IMR-90 (cell line): ENCODE measurements around the gene LYZ. TPM values are rescaled to one million over a fixed set of nuclear protein-coding genes. Genes with fewer than 3 reads are reported as not detected.

Experiments used
- ATAC-seq: fragments of 200-7000 bp; cut with Tn5 transposase; 2 replicates; pipeline ENCODE4 v1.9.1; 2020; ENCODE audit warnings: low read depth, mild to moderate bottlenecking, moderate library complexity
- BruUV-seq: library from RNA; stranded (reverse); fragments of 400-500 nt; replicated peaks from 2 replicates; lab custom pipeline; 2021; lab: Mats Ljungman, UMichigan
- CTCF ChIA-PET: fragments of 300-600 bp; formaldehyde crosslinking; extraction: SDS; loops from one replicate; lab custom pipeline; 2021; ENCODE audit warnings: antibody characterized with exemption; lab: Yijun Ruan, JAX
- POLR2A ChIA-PET: fragments of 300-600 bp; sonication (Branson Sonifier 250); formaldehyde crosslinking; loops from one replicate; lab custom pipeline; 2022; ENCODE audit warnings: antibody characterized with exemption; ENCODE audit not compliant: unreplicated experiment; lab: Charles Lee
- DNase-seq: peaks from one replicate; pipeline ENCODE4 v3.0.0; 2013
- H2AFZ ChIP-seq: replicated peaks from 2 replicates; pipeline ENCODE3; 2013; ENCODE audit warnings: low read length, mild to moderate bottlenecking; ENCODE audit not compliant: poor library complexity
- H2AK5ac ChIP-seq: 2 replicates; pipeline ENCODE4 v1.6.1; 2013; ENCODE audit warnings: low read depth, low read length, inconsistent platforms
- H2AK9ac ChIP-seq: replicated peaks from 2 replicates; pipeline ENCODE3; 2013; ENCODE audit warnings: mild to moderate bottlenecking, low read depth, low read length, moderate library complexity; ENCODE audit not compliant: poor library complexity
- H2BK120ac ChIP-seq: 2 replicates; pipeline ENCODE4 v1.6.1; 2013; ENCODE audit warnings: low read depth, low read length, inconsistent platforms
- H2BK15ac ChIP-seq: 3 replicates; pipeline ENCODE4 v1.6.1; 2013; ENCODE audit warnings: low read depth, low read length, inconsistent platforms
- H2BK20ac ChIP-seq: 2 replicates; pipeline ENCODE4 v1.6.1; 2013; ENCODE audit warnings: low read depth, mild to moderate bottlenecking, inconsistent platforms, low read length, moderate library complexity
- H2BK5ac ChIP-seq: 2 replicates; pipeline ENCODE4 v1.6.1; 2013; ENCODE audit warnings: mild to moderate bottlenecking, low read depth, low read length, inconsistent platforms; ENCODE audit not compliant: poor library complexity, severe bottlenecking
- H3K14ac ChIP-seq: replicated peaks from 2 replicates; pipeline ENCODE4 v1.6.1; 2013; ENCODE audit warnings: low read depth, low read length, inconsistent platforms
- H3K18ac ChIP-seq: 2 replicates; pipeline ENCODE4 v1.6.1; 2013; ENCODE audit warnings: low read depth, low read length, control low read depth
- H3K23ac ChIP-seq: 2 replicates; pipeline ENCODE4 v1.6.1; 2013; ENCODE audit warnings: low read depth, low read length, inconsistent platforms
- H3K27ac ChIP-seq: 2 replicates; pipeline ENCODE4 v1.5.1; 2013; ENCODE audit warnings: mild to moderate bottlenecking, control low read depth, low read length; ENCODE audit not compliant: insufficient read depth
- H3K27me3 ChIP-seq: 2 replicates; pipeline ENCODE4 v1.6.1; 2013; ENCODE audit warnings: low read length; ENCODE audit not compliant: control insufficient read depth, insufficient read depth
- H3K36me3 ChIP-seq: 2 replicates; pipeline ENCODE4 v1.6.1; 2013; ENCODE audit warnings: low read length, mixed read lengths; ENCODE audit not compliant: control insufficient read depth, insufficient read depth
- H3K4ac ChIP-seq: 2 replicates; pipeline ENCODE4 v1.6.1; 2013; ENCODE audit warnings: low read depth, low read length, inconsistent platforms
- H3K4me1 ChIP-seq: 2 replicates; pipeline ENCODE4 v1.6.1; 2013; ENCODE audit warnings: low read length, mixed read lengths; ENCODE audit not compliant: control insufficient read depth, insufficient read depth
- H3K4me2 ChIP-seq: 2 replicates; pipeline ENCODE4 v1.6.1; 2013; ENCODE audit warnings: low read depth, mild to moderate bottlenecking, control low read depth, low read length, moderate library complexity
- H3K4me3 ChIP-seq: 2 replicates; pipeline ENCODE4 v1.5.1; 2013; ENCODE audit warnings: low read depth, mild to moderate bottlenecking, control low read depth, low read length, moderate library complexity; ENCODE audit not compliant: insufficient read depth
- H3K56ac ChIP-seq: 2 replicates; pipeline ENCODE4 v1.6.1; 2013; ENCODE audit warnings: low read length, inconsistent platforms; ENCODE audit not compliant: insufficient read depth; ENCODE audit errors: extremely low read depth
- H3K79me1 ChIP-seq, 2 experiments: 2 replicates each; pipeline ENCODE4 v1.6.1; 2013; ENCODE audit warnings: low read length in 2 of 2, inconsistent platforms in 1 of 2, low read depth in 1 of 2
- H3K9ac ChIP-seq: 2 replicates; pipeline ENCODE4 v1.6.1; 2013; ENCODE audit warnings: low read depth, low read length, control low read depth
- H3K9me1 ChIP-seq: 2 replicates; pipeline ENCODE4 v1.6.1; 2013; ENCODE audit warnings: low read length, inconsistent platforms; ENCODE audit not compliant: insufficient read depth
- H3K9me3 ChIP-seq: 2 replicates; pipeline ENCODE4 v1.6.1; 2013; ENCODE audit warnings: low read length; ENCODE audit not compliant: control insufficient read depth, insufficient read depth
- H4K20me1 ChIP-seq: 2 replicates; pipeline ENCODE4 v1.6.1; 2013; ENCODE audit warnings: low read length, inconsistent platforms; ENCODE audit not compliant: insufficient read depth
- H4K5ac ChIP-seq: 2 replicates; pipeline ENCODE4 v1.6.1; 2013; ENCODE audit warnings: mild to moderate bottlenecking, low read depth, low read length, control low read depth
- H4K8ac ChIP-seq, 2 experiments: 2 replicates each; pipeline ENCODE4 v1.6.1; 2013; ENCODE audit warnings: low read depth in 2 of 2, low read length in 2 of 2, control low read depth in 1 of 2, inconsistent platforms in 1 of 2
- H4K91ac ChIP-seq: 2 replicates; pipeline ENCODE4 v1.6.1; 2013; ENCODE audit warnings: low read depth, low read length, inconsistent platforms; ENCODE audit not compliant: insufficient read depth
- BHLHE40 ChIP-seq: fragments of 150-350 bp; IDR thresholded peaks from 2 replicates; pipeline ENCODE4 v1.6.1; 2016; ENCODE audit warnings: mild to moderate bottlenecking, low read depth, low read length
- CEBPB ChIP-seq: IDR thresholded peaks from 2 replicates; pipeline ENCODE4 v1.6.1; 2012; ENCODE audit warnings: low read depth, low read length, improper control_type of control experiment
- CHD1 ChIP-seq: IDR thresholded peaks from 2 replicates; pipeline ENCODE4 v1.6.1; 2012; ENCODE audit warnings: low read depth, low read length, improper control_type of control experiment
- FOS ChIP-seq: fragments of 150-350 bp; IDR thresholded peaks from 2 replicates; pipeline ENCODE4 v1.6.1; 2016; ENCODE audit warnings: low read depth, low read length
- MAFK ChIP-seq: IDR thresholded peaks from 2 replicates; pipeline ENCODE4 v1.6.1; 2012; ENCODE audit warnings: low read depth, low read length, improper control_type of control experiment
- MAZ ChIP-seq: IDR thresholded peaks from 2 replicates; pipeline ENCODE4 v1.6.1; 2012; ENCODE audit warnings: low read depth, mild to moderate bottlenecking, low read length, improper control_type of control experiment, moderate library complexity, borderline replicate concordance
- MXI1 ChIP-seq: IDR thresholded peaks from 2 replicates; pipeline ENCODE4 v1.6.1; 2012; ENCODE audit warnings: low read depth, mild to moderate bottlenecking, low read length, moderate library complexity, borderline replicate concordance
- NFE2L2 ChIP-seq: fragments of 150-350 bp; IDR thresholded peaks from 2 replicates; pipeline ENCODE4 v1.6.1; 2016; ENCODE audit warnings: low read depth, mild to moderate bottlenecking, low read length
- POLR2A ChIP-seq: IDR thresholded peaks from 2 replicates; pipeline ENCODE4 v1.6.1; 2012; ENCODE audit warnings: mild to moderate bottlenecking, low read depth, low read length
- RAD21 ChIP-seq: IDR thresholded peaks from 2 replicates; pipeline ENCODE4 v1.6.1; 2012; ENCODE audit warnings: low read length, improper control_type of control experiment
- RCOR1 ChIP-seq: IDR thresholded peaks from 2 replicates; pipeline ENCODE4 v1.6.1; 2012; ENCODE audit warnings: mild to moderate bottlenecking, low read length, improper control_type of control experiment; ENCODE audit not compliant: insufficient replicate concordance
- RFX5 ChIP-seq: IDR thresholded peaks from 2 replicates; pipeline ENCODE4 v1.8.0; 2012; ENCODE audit warnings: low read depth, mild to moderate bottlenecking, low read length, moderate library complexity
- SMC3 ChIP-seq: fragments of 150-350 bp; IDR thresholded peaks from 2 replicates; pipeline ENCODE4 v1.6.1; 2016; ENCODE audit warnings: low read depth, mild to moderate bottlenecking, antibody characterized with exemption, low read length, moderate library complexity
- WGBS, 2 experiments: methylation state at CpG; one replicate each; pipeline versions ENCODE4 v1.1.5 to v1.1.7; 2013; ENCODE audit warnings: missing lambda C conversion rate in 2 of 2; ENCODE audit not compliant: insufficient read length in 1 of 2; ENCODE audit errors: extremely low coverage in 2 of 2; 5-methylcytosine and 5-hydroxymethylcytosine counted together
- dilution Hi-C: fragments of 300-500 bp; cut with HindIII; formaldehyde crosslinking; loops from one replicate; pipeline ENCODE4 v1.14.3; 2018; ENCODE audit warnings: low sequenced_read_pairs; ENCODE audit not compliant: unreplicated experiment
- in situ Hi-C: fragments of 300-500 bp; cut with MboI; formaldehyde crosslinking; loops from 3 replicates; pipeline ENCODE4 v1.14.3; 2019; ENCODE audit warnings: low sequenced_read_pairs, inconsistent platforms, mixed read lengths
- intact Hi-C: fragments of 100-400 bp; cut with micrococcal nuclease; formaldehyde crosslinking; loops from 2 replicates; pipeline ENCODE4 v1.10.0; 2022
- polyA plus RNA-seq, 3 experiments: library from polyadenylated mRNA; depleted of rRNA; stranded (reverse); fragments of >200 nt; gene quantifications; 2 replicates each; pipeline ENCODE4 v1.2.3, GENCODE V29; 2012; ENCODE audit warnings: low replicate concordance in 1 of 3
- total RNA-seq: library from RNA; depleted of rRNA; stranded (reverse); fragments of >200 nt; gene quantifications from 2 replicates; pipeline ENCODE4 v1.2.3, GENCODE V29; 2012
- TF ChIP-seq, protein P1 (sequence below): conservative IDR thresholded peaks from 2 replicates; pipeline ENCODE4 v1.5.1; 2012; ENCODE audit warnings: mild to moderate bottlenecking, low read depth, low read length, improper control_type of control experiment
- TF ChIP-seq, protein P2 (sequence below): fragments of 150-350 bp; IDR thresholded peaks from 2 replicates; pipeline ENCODE4 v1.6.1; 2016; ENCODE audit warnings: low read depth, mild to moderate bottlenecking, low read length, moderate library complexity, borderline replicate concordance
- TF ChIP-seq, protein P3 (sequence below): fragments of 150-350 bp; IDR thresholded peaks from 2 replicates; pipeline ENCODE4 v1.6.1; 2017; ENCODE audit warnings: mild to moderate bottlenecking, antibody characterized with exemption, low read length, low read depth

LYZ gene
- total and polyA plus RNA-seq, 2 of the 4 experiments (the other 2 are of a cell fraction) = not detected

DNA sequence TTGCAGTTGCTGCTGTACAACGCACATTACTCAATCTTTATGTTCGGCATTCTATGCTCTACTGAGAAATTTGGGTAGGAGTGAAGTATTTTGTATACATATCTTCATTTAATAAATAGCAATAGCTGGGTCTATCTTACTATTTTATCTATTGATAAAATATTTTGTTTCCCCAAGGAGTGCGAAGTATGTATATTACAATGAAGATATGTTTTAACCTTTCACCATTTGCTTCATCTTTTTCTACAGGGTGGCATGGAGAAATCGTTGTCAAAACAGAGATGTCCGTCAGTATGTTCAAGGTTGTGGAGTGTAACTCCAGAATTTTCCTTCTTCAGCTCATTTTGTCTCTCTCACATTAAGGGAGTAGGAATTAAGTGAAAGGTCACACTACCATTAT lies 4.7 kb downstream of the LYZ start:
- H2BK5ac ChIP-seq = no peak overlapping the region
- no peaks in the 10 kb centered on the region for H3K79me1 ChIP-seq
- H3K9me3 ChIP-seq = no peaks in the 10 kb centered on the region
- BruUV-seq = no TSS peak
- in situ Hi-C loops = no loop called here
- no peak overlapping the region for H3K4ac ChIP-seq
- no peak overlapping the region for H3K4me3 ChIP-seq
- H4K5ac ChIP-seq = no peak overlapping the region
- ChIA-PET POLR2A (no interaction called here), CTCF (no interaction called here)
- no peak overlapping the region for H3K9ac ChIP-seq
- H3K56ac ChIP-seq = no peak overlapping the region
- dilution Hi-C loops = no loop called here
- no CpG with 5 or more reads among the region's 5 CpGs for WGBS, 2 experiments
- no peak overlapping the region for H3K23ac ChIP-seq
- H2BK20ac ChIP-seq = no peak overlapping the region
- no peak for TF ChIP-seq CEBPB
- TF ChIP-seq, protein P1, sequence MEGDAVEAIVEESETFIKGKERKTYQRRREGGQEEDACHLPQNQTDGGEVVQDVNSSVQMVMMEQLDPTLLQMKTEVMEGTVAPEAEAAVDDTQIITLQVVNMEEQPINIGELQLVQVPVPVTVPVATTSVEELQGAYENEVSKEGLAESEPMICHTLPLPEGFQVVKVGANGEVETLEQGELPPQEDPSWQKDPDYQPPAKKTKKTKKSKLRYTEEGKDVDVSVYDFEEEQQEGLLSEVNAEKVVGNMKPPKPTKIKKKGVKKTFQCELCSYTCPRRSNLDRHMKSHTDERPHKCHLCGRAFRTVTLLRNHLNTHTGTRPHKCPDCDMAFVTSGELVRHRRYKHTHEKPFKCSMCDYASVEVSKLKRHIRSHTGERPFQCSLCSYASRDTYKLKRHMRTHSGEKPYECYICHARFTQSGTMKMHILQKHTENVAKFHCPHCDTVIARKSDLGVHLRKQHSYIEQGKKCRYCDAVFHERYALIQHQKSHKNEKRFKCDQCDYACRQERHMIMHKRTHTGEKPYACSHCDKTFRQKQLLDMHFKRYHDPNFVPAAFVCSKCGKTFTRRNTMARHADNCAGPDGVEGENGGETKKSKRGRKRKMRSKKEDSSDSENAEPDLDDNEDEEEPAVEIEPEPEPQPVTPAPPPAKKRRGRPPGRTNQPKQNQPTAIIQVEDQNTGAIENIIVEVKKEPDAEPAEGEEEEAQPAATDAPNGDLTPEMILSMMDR = no peak
- TF ChIP-seq POLR2A = no peak
- no peak for TF ChIP-seq BHLHE40
- TF ChIP-seq SMC3 = no peak
- TF ChIP-seq NFE2L2 = no peak
- no peak for TF ChIP-seq RFX5
- no peak for TF ChIP-seq MXI1
- no peak for TF ChIP-seq MAFK
- TF ChIP-seq FOS = no peak
- TF ChIP-seq RCOR1 = no peak
- TF ChIP-seq, protein P2, sequence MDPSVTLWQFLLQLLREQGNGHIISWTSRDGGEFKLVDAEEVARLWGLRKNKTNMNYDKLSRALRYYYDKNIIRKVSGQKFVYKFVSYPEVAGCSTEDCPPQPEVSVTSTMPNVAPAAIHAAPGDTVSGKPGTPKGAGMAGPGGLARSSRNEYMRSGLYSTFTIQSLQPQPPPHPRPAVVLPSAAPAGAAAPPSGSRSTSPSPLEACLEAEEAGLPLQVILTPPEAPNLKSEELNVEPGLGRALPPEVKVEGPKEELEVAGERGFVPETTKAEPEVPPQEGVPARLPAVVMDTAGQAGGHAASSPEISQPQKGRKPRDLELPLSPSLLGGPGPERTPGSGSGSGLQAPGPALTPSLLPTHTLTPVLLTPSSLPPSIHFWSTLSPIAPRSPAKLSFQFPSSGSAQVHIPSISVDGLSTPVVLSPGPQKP = no peak
- TF ChIP-seq MAZ = no peak
- TF ChIP-seq, protein P3, sequence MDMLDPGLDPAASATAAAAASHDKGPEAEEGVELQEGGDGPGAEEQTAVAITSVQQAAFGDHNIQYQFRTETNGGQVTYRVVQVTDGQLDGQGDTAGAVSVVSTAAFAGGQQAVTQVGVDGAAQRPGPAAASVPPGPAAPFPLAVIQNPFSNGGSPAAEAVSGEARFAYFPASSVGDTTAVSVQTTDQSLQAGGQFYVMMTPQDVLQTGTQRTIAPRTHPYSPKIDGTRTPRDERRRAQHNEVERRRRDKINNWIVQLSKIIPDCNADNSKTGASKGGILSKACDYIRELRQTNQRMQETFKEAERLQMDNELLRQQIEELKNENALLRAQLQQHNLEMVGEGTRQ = no peak
- no peak for TF ChIP-seq RAD21
- no peak for TF ChIP-seq CHD1
- H3K14ac ChIP-seq = no peak overlapping the region
- no peak for ATAC-seq
- H4K8ac ChIP-seq = no peak overlapping the region
- no peaks in the 10 kb centered on the region for H3K4me1 ChIP-seq
- H3K4me2 ChIP-seq = no peak overlapping the region
- intact Hi-C loops = loop anchor here (10.0 kb wide), 1 partner anchor 382 kb away; the partner anchor contains the start of gene RAB3IP
- no peak overlapping the region for H2BK120ac ChIP-seq
- no peak for DNase-seq
- no peak overlapping the region for H2AFZ ChIP-seq
- no peak overlapping the region for H2BK15ac ChIP-seq
- H2AK9ac ChIP-seq = no peak overlapping the region
- no peaks in the 10 kb centered on the region for H4K20me1 ChIP-seq
- no peak overlapping the region for H2AK5ac ChIP-seq
- no peak overlapping the region for H3K27ac ChIP-seq
- no peak overlapping the region for H3K18ac ChIP-seq
- H3K27me3 ChIP-seq = 0 out of 2 replicates have a peak, but pooled peaks cover 3% of the 10 kb centered on the region
- H3K36me3 ChIP-seq = no peaks in the 10 kb centered on the region
- H4K91ac ChIP-seq = no peak overlapping the region
- H3K9me1 ChIP-seq = no peaks in the 10 kb centered on the region
